Parathyroid adenoma (tissue), 2 donors: Measurements from ENCODE around the gene PRKG1.

Experiments
- H2AFZ ChIP-seq: fragments of 300-600 bp; sonication (generic); one replicate; pipeline ENCODE4 v1.7.0; 2017; ENCODE audit warnings: antibody characterized with exemption, mild to moderate bottlenecking
- H3K27ac ChIP-seq: fragments of 300-600 bp; sonication (generic); one replicate; pipeline ENCODE4 v1.7.0; 2017
- H3K27me3 ChIP-seq: fragments of 300-600 bp; sonication (generic); one replicate; pipeline ENCODE4 v1.7.0; 2017; ENCODE audit warnings: low read length; ENCODE audit not compliant: control insufficient read depth, insufficient read depth
- H3K36me3 ChIP-seq: fragments of 300-600 bp; sonication (generic); one replicate; pipeline ENCODE4 v1.7.0; 2017; ENCODE audit warnings: low read length; ENCODE audit not compliant: control insufficient read depth, insufficient read depth
- H3K4me1 ChIP-seq: fragments of 300-600 bp; sonication (generic); one replicate; pipeline ENCODE4 v1.7.0; 2017; ENCODE audit warnings: control low read depth
- H3K4me2 ChIP-seq: fragments of 300-600 bp; sonication (generic); one replicate; pipeline ENCODE4 v1.7.0; 2017; ENCODE audit warnings: low read length
- H3K4me3 ChIP-seq: fragments of 300-600 bp; sonication (generic); one replicate; pipeline ENCODE4 v1.7.0; 2017; ENCODE audit warnings: low read depth, low read length
- H3K79me2 ChIP-seq: fragments of 300-600 bp; sonication (generic); one replicate; pipeline ENCODE4 v1.7.0; 2017; ENCODE audit warnings: control low read depth
- H3K9ac ChIP-seq: fragments of 300-600 bp; sonication (generic); one replicate; pipeline ENCODE4 v1.7.0; 2017; ENCODE audit warnings: mild to moderate bottlenecking
- H3K9me3 ChIP-seq: fragments of 300-600 bp; sonication (generic); one replicate; pipeline ENCODE4 v1.7.0; 2017; ENCODE audit warnings: low read length; ENCODE audit not compliant: control insufficient read depth
- TF ChIP-seq, protein P1 (sequence below): fragments of 300-600 bp; sonication (generic); IDR thresholded peaks from one replicate; pipeline ENCODE4 v1.7.0; 2017; ENCODE audit warnings: antibody characterized with exemption, mild to moderate bottlenecking
- donor health status: primary hyperparathyroidism.

The PRKG1 gene

DNA sequence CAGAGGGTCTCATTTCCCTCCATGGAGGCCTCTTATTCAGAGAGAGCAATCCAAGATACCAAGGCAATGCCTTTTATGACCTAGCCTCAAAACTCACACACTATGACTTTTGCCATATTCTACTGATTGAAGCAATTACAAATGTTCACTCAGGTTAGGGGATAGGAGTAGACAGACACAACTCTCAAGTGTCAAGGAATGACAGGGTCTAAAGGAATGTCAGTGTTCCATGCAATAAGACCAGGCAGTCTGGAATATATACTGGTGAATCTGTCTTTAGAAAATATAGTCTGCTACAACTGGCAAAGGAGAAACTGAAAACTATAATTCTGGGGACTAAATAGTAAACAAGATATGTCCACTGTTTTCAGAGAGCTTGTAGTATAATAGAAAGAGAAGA is 283.9 kb downstream of the PRKG1 start:
- Histone ChIP-seq H3K27ac (no peak overlapping the region), H3K79me2 (no peaks in the 10 kb centered on the region), H2AFZ (no peak overlapping the region), H3K4me1 (no peaks in the 10 kb centered on the region), H3K9me3 (no peaks in the 10 kb centered on the region), H3K4me3 (no peak overlapping the region), H3K36me3 (no peaks in the 10 kb centered on the region), H3K9ac (no peak overlapping the region), H3K4me2 (no peak overlapping the region), H3K27me3 (no peaks in the 10 kb centered on the region)
- TF ChIP-seq, protein P1, sequence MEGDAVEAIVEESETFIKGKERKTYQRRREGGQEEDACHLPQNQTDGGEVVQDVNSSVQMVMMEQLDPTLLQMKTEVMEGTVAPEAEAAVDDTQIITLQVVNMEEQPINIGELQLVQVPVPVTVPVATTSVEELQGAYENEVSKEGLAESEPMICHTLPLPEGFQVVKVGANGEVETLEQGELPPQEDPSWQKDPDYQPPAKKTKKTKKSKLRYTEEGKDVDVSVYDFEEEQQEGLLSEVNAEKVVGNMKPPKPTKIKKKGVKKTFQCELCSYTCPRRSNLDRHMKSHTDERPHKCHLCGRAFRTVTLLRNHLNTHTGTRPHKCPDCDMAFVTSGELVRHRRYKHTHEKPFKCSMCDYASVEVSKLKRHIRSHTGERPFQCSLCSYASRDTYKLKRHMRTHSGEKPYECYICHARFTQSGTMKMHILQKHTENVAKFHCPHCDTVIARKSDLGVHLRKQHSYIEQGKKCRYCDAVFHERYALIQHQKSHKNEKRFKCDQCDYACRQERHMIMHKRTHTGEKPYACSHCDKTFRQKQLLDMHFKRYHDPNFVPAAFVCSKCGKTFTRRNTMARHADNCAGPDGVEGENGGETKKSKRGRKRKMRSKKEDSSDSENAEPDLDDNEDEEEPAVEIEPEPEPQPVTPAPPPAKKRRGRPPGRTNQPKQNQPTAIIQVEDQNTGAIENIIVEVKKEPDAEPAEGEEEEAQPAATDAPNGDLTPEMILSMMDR: no peak

DNA sequence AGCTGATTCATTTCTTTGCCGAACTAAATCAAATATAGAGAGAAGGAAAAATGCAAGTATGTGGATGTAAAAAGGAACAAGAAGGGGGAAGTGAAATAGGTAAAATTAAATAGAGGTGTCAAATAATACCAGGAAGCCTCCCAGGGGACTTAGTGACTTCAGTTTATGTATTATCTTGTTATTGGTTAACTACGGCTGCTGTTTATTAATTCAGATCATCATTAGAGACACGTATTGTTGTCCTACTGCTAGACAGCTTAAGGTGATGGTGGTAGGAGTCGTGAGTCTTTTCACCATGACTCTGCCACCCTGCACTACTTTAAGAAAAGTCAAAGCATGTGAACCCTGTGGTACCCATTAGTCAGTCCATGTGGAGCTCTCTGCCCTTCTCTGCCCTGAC is 289.1 kb downstream of the PRKG1 start:
- Histone ChIP-seq H3K27me3 (no peaks in the 10 kb centered on the region), H3K36me3 (no peaks in the 10 kb centered on the region), H2AFZ (no peak overlapping the region), H3K79me2 (no peaks in the 10 kb centered on the region), H3K4me3 (no peak overlapping the region), H3K27ac (no peak overlapping the region), H3K4me1 (no peaks in the 10 kb centered on the region), H3K9me3 (no peaks in the 10 kb centered on the region), H3K4me2 (no peak overlapping the region), H3K9ac (no peak overlapping the region)
- TF ChIP-seq, protein P1: no peak

DNA sequence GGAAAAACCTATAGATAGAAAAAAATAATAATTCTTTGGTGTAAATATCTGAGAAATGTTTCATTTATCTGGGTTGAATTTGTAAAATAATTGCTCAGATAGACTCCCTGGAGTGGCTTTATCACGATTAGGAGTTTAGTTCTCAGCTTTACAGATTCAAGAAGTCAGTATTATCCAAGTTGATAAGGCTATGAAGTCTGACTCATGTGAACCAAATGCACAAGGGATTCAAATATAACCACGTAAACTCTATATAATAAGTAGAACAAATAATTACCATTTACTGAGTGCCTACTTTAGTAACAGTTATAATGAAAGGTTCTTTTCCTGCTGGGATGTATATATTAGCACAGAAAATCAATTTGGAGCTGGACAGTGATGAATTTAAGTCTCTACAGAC is 290.4 kb downstream of the PRKG1 start:
- Histone ChIP-seq H3K9ac (no peak overlapping the region), H3K27ac (no peak overlapping the region), H3K4me1 (no peaks in the 10 kb centered on the region), H3K4me3 (no peak overlapping the region), H3K36me3 (no peaks in the 10 kb centered on the region), H3K4me2 (no peak overlapping the region), H3K27me3 (no peaks in the 10 kb centered on the region), H2AFZ (no peak overlapping the region), H3K79me2 (peaks cover under 1% of the 10 kb centered on the region), H3K9me3 (no peaks in the 10 kb centered on the region)
- TF ChIP-seq, protein P1: no peak

DNA sequence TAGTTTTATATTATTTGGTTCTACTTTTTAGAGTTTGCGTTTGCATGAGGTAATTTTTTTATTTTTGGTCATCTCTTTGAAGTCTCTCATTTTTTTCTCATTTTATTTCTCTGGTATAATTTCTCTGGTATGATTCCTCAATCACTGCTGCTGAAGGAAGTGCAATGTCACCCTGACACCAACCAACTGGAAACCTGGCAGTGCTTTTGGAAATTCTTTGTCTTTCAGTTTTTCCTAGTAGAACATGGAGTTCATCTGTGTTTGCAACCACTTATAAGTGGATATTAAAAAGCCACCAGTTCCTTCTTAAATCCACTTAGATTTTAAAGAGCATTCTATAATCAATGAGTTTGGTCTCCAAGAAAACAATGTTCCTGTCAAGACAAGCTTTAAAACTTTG is 291.8 kb downstream of the PRKG1 start:
- no peak overlapping the region for H2AFZ ChIP-seq
- H3K4me2 ChIP-seq: no peak overlapping the region
- H3K4me1 ChIP-seq: no peaks in the 10 kb centered on the region
- no peaks in the 10 kb centered on the region for H3K36me3 ChIP-seq
- TF ChIP-seq, protein P1: no peak
- H3K9ac ChIP-seq: no peak overlapping the region
- peaks cover 3% of the 10 kb centered on the region for H3K79me2 ChIP-seq
- H3K9me3 ChIP-seq: no peaks in the 10 kb centered on the region
- no peaks in the 10 kb centered on the region for H3K27me3 ChIP-seq
- H3K27ac ChIP-seq: no peak overlapping the region
- no peak overlapping the region for H3K4me3 ChIP-seq

DNA sequence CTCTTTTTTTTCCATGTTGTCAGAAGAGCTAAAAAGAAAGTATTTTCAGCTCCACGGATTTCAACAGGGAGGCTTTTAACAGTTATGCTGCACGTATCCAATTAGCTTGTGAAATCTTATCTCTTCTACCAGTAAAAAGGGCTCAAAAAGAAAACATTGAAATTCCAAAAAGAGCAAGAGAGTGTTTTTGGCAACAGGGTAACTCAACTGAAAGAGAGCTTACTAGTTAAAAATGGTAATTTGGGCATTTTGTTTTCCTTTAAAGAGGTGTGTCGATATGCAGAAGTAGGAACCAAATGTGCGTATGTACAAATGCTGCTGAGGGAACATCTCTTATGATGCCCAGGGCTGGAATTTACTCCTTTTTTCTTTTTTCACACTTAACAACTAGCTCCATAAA is 292.8 kb downstream of the PRKG1 start:
- no peak overlapping the region for H3K4me2 ChIP-seq
- no peak overlapping the region for H3K4me3 ChIP-seq
- TF ChIP-seq, protein P1: no peak
- H3K36me3 ChIP-seq: no peaks in the 10 kb centered on the region
- no peak overlapping the region for H3K9ac ChIP-seq
- H3K4me1 ChIP-seq: no peaks in the 10 kb centered on the region
- peak overlapping the region; percentile 39 for H2AFZ ChIP-seq
- peaks cover 3% of the 10 kb centered on the region for H3K79me2 ChIP-seq
- no peak overlapping the region for H3K27ac ChIP-seq
- no peaks in the 10 kb centered on the region for H3K27me3 ChIP-seq
- no peaks in the 10 kb centered on the region for H3K9me3 ChIP-seq
